ENCODE data around the gene RETN. TPM values are rescaled to one million over a fixed set of nuclear protein-coding genes. Genes with fewer than 3 reads are reported as not detected.

RETN gene
- total RNA-seq, 1 donor = not detected

GRCh38 chr19:7697721-7698287 is 29.0 kb downstream of the RETN start:
- Histone ChIP-seq H3K9me3 (ENCODE audit: low read depth, low read length) (no peaks in the 10 kb centered on the region), H3K27ac (ENCODE audit: low read depth, low read length) (no peak overlapping the region), H3K27me3 (ENCODE audit: insufficient read depth, low read length) (no peaks in the 10 kb centered on the region), H3K4me2 (ENCODE audit: insufficient read depth, low read length) (no peak overlapping the region), H3K36me3 (ENCODE audit: insufficient read depth, low read length) (no peaks in the 10 kb centered on the region), H3K79me2 (ENCODE audit: insufficient read depth, low read length) (no peaks in the 10 kb centered on the region), H3K4me3 (ENCODE audit: insufficient read depth, low read length) (no peak overlapping the region), H2AFZ (ENCODE audit: low read length) (no peak overlapping the region), H4K20me1 (ENCODE audit: insufficient read depth, low read length) (no peaks in the 10 kb centered on the region), H3K4me1 (ENCODE audit: insufficient read depth, low read length) (no peaks in the 10 kb centered on the region)
- no peak for TF ChIP-seq CTCF (IDR thresholded peaks at IDR 0.05; ENCODE audit: extremely low read depth, low read depth, low read length)
- peak; percentile 80 for DNase-seq (ENCODE audit: insufficient read length, low spot score, missing footprints)

DNA sequence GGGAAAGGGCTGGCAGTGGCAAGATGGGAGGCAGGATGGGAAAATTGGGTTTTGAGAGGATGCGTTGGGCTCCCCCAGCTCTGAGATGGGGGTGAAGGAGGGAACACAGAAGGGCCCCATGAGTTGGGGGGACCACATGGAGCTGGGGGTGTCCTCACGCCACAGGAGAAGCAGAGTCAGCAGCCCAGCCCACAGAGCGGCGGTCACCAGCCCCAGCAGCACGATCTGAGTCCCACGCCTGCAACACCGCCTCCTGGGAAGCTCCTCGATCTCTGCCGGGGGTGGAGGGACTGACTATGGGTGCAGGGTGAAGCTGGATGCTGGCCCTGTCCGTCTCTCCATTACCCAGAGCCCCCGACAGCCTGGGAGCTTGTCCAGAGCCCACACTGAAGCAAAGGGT is 29.7 kb downstream of the RETN start:
- H3K27me3 ChIP-seq (ENCODE audit: insufficient read depth, low read length) = no peaks in the 10 kb centered on the region
- no peaks in the 10 kb centered on the region for H3K9me3 ChIP-seq (ENCODE audit: low read depth, low read length)
- H3K4me3 ChIP-seq (ENCODE audit: insufficient read depth, low read length) = no peak overlapping the region
- H3K4me2 ChIP-seq (ENCODE audit: insufficient read depth, low read length) = no peak overlapping the region
- H2AFZ ChIP-seq (ENCODE audit: low read length) = no peak overlapping the region
- H3K36me3 ChIP-seq (ENCODE audit: insufficient read depth, low read length) = no peaks in the 10 kb centered on the region
- TF ChIP-seq CTCF (IDR thresholded peaks at IDR 0.05; ENCODE audit: extremely low read depth, low read depth, low read length) = no peak
- H4K20me1 ChIP-seq (ENCODE audit: insufficient read depth, low read length) = no peaks in the 10 kb centered on the region
- peak; percentile 73 for DNase-seq (ENCODE audit: insufficient read length, low spot score, missing footprints)
- no peaks in the 10 kb centered on the region for H3K79me2 ChIP-seq (ENCODE audit: insufficient read depth, low read length)
- H3K27ac ChIP-seq (ENCODE audit: low read depth, low read length) = no peak overlapping the region
- no peaks in the 10 kb centered on the region for H3K4me1 ChIP-seq (ENCODE audit: insufficient read depth, low read length)

DNA sequence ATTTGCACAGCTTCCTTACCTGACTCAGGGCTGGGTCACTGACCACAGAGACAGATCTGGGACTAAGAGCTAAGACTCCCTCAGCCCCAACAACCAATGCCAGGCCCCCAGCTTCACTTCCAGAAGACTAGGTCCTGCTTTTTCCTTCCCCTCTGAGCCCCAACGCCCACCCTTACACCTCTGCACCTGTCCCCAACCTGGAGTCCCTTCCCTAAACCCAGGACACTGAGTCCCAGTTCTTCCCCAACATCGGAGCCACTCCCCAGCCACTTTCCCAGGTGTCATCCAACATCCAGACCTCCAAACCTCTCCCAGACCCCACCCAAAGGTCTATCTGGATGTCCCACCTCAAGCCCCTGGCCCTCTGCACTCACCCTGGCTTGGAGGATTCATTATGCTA is 30.2 kb downstream of the RETN start:
- peak; percentile 3 for DNase-seq (ENCODE audit: insufficient read length, low spot score, missing footprints)
- Histone ChIP-seq H3K4me3 (ENCODE audit: insufficient read depth, low read length) (no peak overlapping the region), H3K79me2 (ENCODE audit: insufficient read depth, low read length) (no peaks in the 10 kb centered on the region), H3K4me2 (ENCODE audit: insufficient read depth, low read length) (no peak overlapping the region), H3K36me3 (ENCODE audit: insufficient read depth, low read length) (no peaks in the 10 kb centered on the region), H4K20me1 (ENCODE audit: insufficient read depth, low read length) (no peaks in the 10 kb centered on the region), H3K27me3 (ENCODE audit: insufficient read depth, low read length) (no peaks in the 10 kb centered on the region), H2AFZ (ENCODE audit: low read length) (no peak overlapping the region), H3K4me1 (ENCODE audit: insufficient read depth, low read length) (no peaks in the 10 kb centered on the region), H3K27ac (ENCODE audit: low read depth, low read length) (no peak overlapping the region), H3K9me3 (ENCODE audit: low read depth, low read length) (no peaks in the 10 kb centered on the region)
- TF ChIP-seq CTCF (IDR thresholded peaks at IDR 0.05; ENCODE audit: extremely low read depth, low read depth, low read length) = no peak

DNA sequence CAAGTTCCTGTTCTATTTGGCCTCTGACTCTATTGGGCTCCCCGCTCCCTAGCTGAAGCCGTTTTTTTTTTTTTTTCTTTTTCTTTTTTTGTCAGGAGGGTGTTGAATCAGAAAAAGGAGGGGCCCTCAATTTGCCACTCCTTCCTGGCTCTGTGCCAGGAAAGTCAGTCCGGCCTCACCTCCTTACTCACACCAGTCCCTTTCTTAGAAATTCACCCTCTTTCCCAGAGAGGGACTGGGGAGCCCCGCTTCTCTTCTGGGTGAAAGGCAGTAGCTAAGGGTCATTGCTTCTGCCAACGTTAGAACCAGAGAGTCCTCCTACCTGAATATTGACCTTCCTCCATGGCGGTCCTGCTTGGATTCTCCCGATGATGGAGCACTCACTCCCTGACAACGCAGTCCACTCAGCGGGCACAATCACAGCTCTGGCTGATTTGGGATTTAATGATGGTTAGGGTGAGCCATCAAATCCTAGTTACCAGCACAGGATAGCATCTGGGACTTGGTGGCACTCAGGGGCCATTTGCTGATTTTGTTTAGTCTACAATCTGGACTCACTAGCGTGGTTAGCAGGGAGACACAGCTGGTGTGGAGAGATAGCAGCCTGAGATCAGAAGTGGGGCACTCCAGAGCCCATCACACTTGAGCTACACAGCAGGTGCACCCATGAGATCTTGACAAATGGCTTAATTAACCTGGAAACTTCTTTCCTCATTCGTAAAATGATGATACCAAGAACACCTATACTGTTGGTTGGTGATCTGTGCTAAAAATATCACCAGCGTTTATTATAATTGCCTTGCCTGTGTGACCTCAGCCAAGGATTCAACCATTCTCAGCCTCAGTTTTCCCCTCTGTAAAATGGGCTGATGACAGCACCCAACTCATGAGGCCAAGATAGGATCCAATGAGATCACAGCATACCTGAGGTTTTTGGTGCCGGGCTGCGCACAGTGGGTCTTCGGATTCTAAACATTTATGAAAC is 30.9 kb downstream of the RETN start:
- Histone ChIP-seq H4K20me1 (ENCODE audit: insufficient read depth, low read length) (no peaks in the 10 kb centered on the region), H3K4me3 (ENCODE audit: insufficient read depth, low read length) (no peak overlapping the region), H3K27me3 (ENCODE audit: insufficient read depth, low read length) (no peaks in the 10 kb centered on the region), H2AFZ (ENCODE audit: low read length) (no peak overlapping the region), H3K27ac (ENCODE audit: low read depth, low read length) (no peak overlapping the region), H3K4me2 (ENCODE audit: insufficient read depth, low read length) (no peak overlapping the region), H3K79me2 (ENCODE audit: insufficient read depth, low read length) (no peaks in the 10 kb centered on the region), H3K4me1 (ENCODE audit: insufficient read depth, low read length) (no peaks in the 10 kb centered on the region), H3K36me3 (ENCODE audit: insufficient read depth, low read length) (no peaks in the 10 kb centered on the region), H3K9me3 (ENCODE audit: low read depth, low read length) (no peaks in the 10 kb centered on the region)
- TF ChIP-seq CTCF (IDR thresholded peaks at IDR 0.05; ENCODE audit: extremely low read depth, low read depth, low read length) = no peak
- peak; percentile 83 for DNase-seq (ENCODE audit: insufficient read length, low spot score, missing footprints)

All from osteoblast (primary cell).